HepG2 (cell line): ENCODE measurements around the gene DCST2. TPM values are rescaled to one million over a fixed set of nuclear protein-coding genes. Genes with fewer than 3 reads are reported as not detected.
A peak's percentile ranks its signal among the peaks of the same experiment; 100 is the strongest.

Source experiments
- DRAP1 ChIP-seq: IDR thresholded peaks from 2 replicates; pipeline ENCODE4 v1.6.1; 2016; ENCODE audit warnings: missing genetic modification reagents, missing compliant biosample characterization
- ETV6 ChIP-seq: sonication (generic); formaldehyde crosslinking; conservative IDR thresholded peaks from 2 replicates; pipeline ENCODE4 v1.4.0; 2020; ENCODE audit warnings: missing genetic modification reagents
- RCOR2 ChIP-seq: IDR thresholded peaks from 2 replicates; pipeline ENCODE4 v1.6.1; 2016; ENCODE audit warnings: missing biosample characterization, missing genetic modification reagents
- RFX3 ChIP-seq: IDR thresholded peaks from 2 replicates; pipeline ENCODE4 v1.6.1; 2016; ENCODE audit warnings: missing biosample characterization, missing genetic modification reagents
- ZEB1 ChIP-seq: IDR thresholded peaks from 2 replicates; pipeline ENCODE4 v1.6.1; 2012; ENCODE audit warnings: mild to moderate bottlenecking, low read depth, inconsistent platforms; ENCODE audit not compliant: insufficient replicate concordance
- ZNF121 ChIP-seq: sonication (generic); formaldehyde crosslinking; IDR thresholded peaks from 2 replicates; pipeline ENCODE4 v1.5.0; 2020; ENCODE audit warnings: mild to moderate bottlenecking, missing genetic modification reagents
- ZNF124 ChIP-seq: sonication (generic); formaldehyde crosslinking; IDR thresholded peaks from 2 replicates; pipeline ENCODE4 v1.4.0; 2020; ENCODE audit warnings: missing genetic modification reagents
- ZNF282 ChIP-seq: fragments of 450-650 bp; IDR thresholded peaks from 2 replicates; pipeline ENCODE4 v1.6.1; 2018; ENCODE audit not compliant: partially characterized antibody
- ZNF326 ChIP-seq: sonication (generic); formaldehyde crosslinking; IDR thresholded peaks from 2 replicates; pipeline ENCODE4 v1.4.0; 2020; ENCODE audit warnings: missing genetic modification reagents, borderline replicate concordance
- ZNF354B ChIP-seq: sonication (generic); formaldehyde crosslinking; IDR thresholded peaks from 2 replicates; pipeline ENCODE4 v1.8.0; 2022; ENCODE audit warnings: mild to moderate bottlenecking, missing genetic modification reagents
- ZNF441 ChIP-seq: sonication (generic); formaldehyde crosslinking; IDR thresholded peaks from 2 replicates; pipeline ENCODE4 v1.7.0; 2021; ENCODE audit warnings: missing genetic modification reagents, borderline replicate concordance
- ZNF788 ChIP-seq: sonication (generic); formaldehyde crosslinking; IDR thresholded peaks from 2 replicates; pipeline ENCODE4 v1.5.0; 2020; ENCODE audit warnings: mild to moderate bottlenecking, missing genetic modification reagents, borderline replicate concordance
- polyA plus RNA-seq, 8 experiments: library from polyadenylated mRNA; depleted of rRNA in 3 of 8; stranded (reverse) in 7 of 8; unstranded in 1 of 8; fragments of >200 nt; fragmentation: Illumina TruSeq in 4 of 8; extraction: Trizol in 4 of 8; gene quantifications; 2 replicates each; pipeline versions ENCODE4 v1.2.1 to v1.2.3, GENCODE V29; 2011 to 2016; ENCODE audit warnings: low read depth in 4 of 8, missing spikeins in 1 of 8, mixed read lengths in 1 of 8; ENCODE audit not compliant: insufficient read depth in 1 of 8
- total RNA-seq, 5 experiments: library from RNA; depleted of rRNA; stranded (reverse); fragments of >200 nt; fragmentation: Illumina TruSeq; extraction: Trizol; gene quantifications; 2 replicates each; pipeline ENCODE4 v1.2.3, GENCODE V29; 2016; ENCODE audit warnings: low read depth in 1 of 5
- TF ChIP-seq, protein P1 (sequence below): IDR thresholded peaks from 2 replicates; pipeline ENCODE4 v1.6.1; 2016; ENCODE audit warnings: missing biosample characterization, missing genetic modification reagents, low read depth
- TF ChIP-seq, protein P2 (sequence below): sonication (generic); formaldehyde crosslinking; IDR thresholded peaks from 2 replicates; pipeline ENCODE4 v1.9.0; 2021; ENCODE audit warnings: missing genetic modification reagents, mild to moderate bottlenecking, borderline replicate concordance
- TF ChIP-seq, protein P3 (sequence below): sonication (generic); formaldehyde crosslinking; IDR thresholded peaks from 2 replicates; pipeline ENCODE4 v1.4.0; 2020; ENCODE audit warnings: missing genetic modification reagents, borderline replicate concordance
- TF ChIP-seq, protein P4 (sequence below), 2 experiments: sonication (generic) in 1 of 2; formaldehyde crosslinking in 1 of 2; IDR thresholded peaks; 2 replicates each; pipeline versions ENCODE4 v1.4.0 to v1.6.1; 2016 to 2020; ENCODE audit warnings: borderline replicate concordance in 1 of 2, low read depth in 1 of 2, mild to moderate bottlenecking in 1 of 2, missing genetic modification reagents in 1 of 2

The DCST2 gene
- total and polyA plus RNA-seq, 2 of the 13 experiments (the other 11 are each of a cell fraction or from before 2014, with no cell fraction given) = 0.74 TPM; not detected in 1

DNA sequence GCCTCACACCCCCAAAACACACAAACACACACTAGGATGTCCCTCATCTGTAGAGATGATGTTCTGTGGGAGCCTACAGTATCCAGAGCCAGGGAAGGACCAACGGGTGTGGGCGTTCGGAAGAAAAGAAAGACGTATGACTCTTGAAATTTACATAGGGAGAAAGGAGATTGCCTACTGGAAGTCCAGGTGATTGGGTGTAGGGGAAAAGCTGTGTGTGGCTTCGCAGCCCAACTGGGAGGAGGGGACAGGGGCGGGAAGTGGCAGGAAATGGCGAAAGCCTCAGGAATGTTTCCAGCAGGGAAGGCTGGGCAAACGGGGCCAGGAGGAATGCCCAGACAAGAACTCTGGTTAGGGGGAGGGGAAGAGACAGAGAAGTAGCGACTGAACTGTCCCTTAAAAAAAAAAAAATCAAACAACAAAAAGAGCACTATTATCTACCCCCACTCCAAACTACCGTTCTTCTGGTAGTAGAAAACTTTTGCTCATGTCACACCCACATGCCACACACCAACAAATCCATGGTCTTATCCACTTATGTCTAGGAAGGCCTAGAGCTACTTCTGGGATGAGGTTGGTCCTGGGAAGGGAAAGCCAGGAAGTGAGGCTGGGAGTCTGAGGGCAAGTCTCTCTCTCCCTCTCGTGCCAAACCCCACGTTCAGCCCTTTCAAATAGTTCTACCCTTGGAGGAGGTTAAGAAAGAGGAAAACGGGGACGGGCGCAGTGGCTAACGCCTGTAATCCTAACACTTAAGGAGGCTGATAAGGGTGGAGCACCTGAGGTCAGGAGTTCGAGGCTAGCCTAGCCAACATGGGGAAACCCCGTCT lies 60.9 kb downstream of the DCST2 start (continued):
- TF ChIP-seq ETV6 (CRISPR knock-in tag) (no peak; the same call in 1 of the 2 replicates), ZNF788 (CRISPR knock-in tag) (peak; percentile 50; the same call in 1 of the 2 replicates), ZNF326 (CRISPR knock-in tag) (no peak), RFX3 (CRISPR knock-in tag) (no peak), ZNF124 (CRISPR knock-in tag) (no peak), DRAP1 (CRISPR knock-in tag) (peak; percentile 76), ZNF121 (no peak), ZNF441 (CRISPR knock-in tag) (peak; percentile 28; the same call in 1 of the 2 replicates), ZNF282 (no peak), RCOR2 (no peak; the same call in 1 of the 2 replicates), ZNF354B (no peak), ZEB1 (no peak)
- TF ChIP-seq, protein P1, sequence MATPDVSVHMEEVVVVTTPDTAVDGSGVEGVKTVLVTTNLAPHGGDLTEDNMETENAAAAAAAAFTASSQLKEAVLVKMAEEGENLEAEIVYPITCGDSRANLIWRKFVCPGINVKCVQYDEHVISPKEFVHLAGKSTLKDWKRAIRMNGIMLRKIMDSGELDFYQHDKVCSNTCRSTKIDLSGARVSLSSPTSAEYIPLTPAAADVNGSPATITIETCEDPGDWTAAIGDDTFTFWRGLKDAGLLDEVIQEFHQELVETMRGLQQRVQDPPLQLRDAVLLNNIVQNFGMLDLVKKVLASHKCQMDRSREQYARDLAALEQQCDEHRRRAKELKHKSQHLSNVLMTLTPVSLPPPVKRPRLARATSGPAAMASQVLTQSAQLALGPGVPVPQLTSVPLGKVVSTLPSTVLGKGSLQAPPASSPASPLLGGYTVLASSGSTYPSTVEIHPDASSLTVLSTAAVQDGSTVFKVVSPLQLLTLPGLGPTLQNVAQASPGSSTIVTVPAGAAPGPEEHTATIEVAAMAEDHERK (CRISPR knock-in tag) = no peak
- TF ChIP-seq, protein P2, sequence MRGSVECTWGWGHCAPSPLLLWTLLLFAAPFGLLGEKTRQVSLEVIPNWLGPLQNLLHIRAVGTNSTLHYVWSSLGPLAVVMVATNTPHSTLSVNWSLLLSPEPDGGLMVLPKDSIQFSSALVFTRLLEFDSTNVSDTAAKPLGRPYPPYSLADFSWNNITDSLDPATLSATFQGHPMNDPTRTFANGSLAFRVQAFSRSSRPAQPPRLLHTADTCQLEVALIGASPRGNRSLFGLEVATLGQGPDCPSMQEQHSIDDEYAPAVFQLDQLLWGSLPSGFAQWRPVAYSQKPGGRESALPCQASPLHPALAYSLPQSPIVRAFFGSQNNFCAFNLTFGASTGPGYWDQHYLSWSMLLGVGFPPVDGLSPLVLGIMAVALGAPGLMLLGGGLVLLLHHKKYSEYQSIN (CRISPR knock-in tag) = no peak
- TF ChIP-seq, protein P3, sequence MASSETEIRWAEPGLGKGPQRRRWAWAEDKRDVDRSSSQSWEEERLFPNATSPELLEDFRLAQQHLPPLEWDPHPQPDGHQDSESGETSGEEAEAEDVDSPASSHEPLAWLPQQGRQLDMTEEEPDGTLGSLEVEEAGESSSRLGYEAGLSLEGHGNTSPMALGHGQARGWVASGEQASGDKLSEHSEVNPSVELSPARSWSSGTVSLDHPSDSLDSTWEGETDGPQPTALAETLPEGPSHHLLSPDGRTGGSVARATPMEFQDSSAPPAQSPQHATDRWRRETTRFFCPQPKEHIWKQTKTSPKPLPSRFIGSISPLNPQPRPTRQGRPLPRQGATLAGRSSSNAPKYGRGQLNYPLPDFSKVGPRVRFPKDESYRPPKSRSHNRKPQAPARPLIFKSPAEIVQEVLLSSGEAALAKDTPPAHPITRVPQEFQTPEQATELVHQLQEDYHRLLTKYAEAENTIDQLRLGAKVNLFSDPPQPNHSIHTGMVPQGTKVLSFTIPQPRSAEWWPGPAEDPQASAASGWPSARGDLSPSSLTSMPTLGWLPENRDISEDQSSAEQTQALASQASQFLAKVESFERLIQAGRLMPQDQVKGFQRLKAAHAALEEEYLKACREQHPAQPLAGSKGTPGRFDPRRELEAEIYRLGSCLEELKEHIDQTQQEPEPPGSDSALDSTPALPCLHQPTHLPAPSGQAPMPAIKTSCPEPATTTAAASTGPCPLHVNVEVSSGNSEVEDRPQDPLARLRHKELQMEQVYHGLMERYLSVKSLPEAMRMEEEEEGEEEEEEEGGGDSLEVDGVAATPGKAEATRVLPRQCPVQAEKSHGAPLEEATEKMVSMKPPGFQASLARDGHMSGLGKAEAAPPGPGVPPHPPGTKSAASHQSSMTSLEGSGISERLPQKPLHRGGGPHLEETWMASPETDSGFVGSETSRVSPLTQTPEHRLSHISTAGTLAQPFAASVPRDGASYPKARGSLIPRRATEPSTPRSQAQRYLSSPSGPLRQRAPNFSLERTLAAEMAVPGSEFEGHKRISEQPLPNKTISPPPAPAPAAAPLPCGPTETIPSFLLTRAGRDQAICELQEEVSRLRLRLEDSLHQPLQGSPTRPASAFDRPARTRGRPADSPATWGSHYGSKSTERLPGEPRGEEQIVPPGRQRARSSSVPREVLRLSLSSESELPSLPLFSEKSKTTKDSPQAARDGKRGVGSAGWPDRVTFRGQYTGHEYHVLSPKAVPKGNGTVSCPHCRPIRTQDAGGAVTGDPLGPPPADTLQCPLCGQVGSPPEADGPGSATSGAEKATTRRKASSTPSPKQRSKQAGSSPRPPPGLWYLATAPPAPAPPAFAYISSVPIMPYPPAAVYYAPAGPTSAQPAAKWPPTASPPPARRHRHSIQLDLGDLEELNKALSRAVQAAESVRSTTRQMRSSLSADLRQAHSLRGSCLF (CRISPR knock-in tag) = 0 out of 2 replicates have a peak, but pooled peaks have one; percentile 70
- TF ChIP-seq, protein P4, sequence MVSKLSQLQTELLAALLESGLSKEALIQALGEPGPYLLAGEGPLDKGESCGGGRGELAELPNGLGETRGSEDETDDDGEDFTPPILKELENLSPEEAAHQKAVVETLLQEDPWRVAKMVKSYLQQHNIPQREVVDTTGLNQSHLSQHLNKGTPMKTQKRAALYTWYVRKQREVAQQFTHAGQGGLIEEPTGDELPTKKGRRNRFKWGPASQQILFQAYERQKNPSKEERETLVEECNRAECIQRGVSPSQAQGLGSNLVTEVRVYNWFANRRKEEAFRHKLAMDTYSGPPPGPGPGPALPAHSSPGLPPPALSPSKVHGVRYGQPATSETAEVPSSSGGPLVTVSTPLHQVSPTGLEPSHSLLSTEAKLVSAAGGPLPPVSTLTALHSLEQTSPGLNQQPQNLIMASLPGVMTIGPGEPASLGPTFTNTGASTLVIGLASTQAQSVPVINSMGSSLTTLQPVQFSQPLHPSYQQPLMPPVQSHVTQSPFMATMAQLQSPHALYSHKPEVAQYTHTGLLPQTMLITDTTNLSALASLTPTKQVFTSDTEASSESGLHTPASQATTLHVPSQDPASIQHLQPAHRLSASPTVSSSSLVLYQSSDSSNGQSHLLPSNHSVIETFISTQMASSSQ (IDR thresholded peaks at IDR 0.05; ENCODE audit: low read depth) = no peak
- TF ChIP-seq, protein P4 (CRISPR knock-in tag; IDR thresholded peaks at IDR 0.05; ENCODE audit: borderline replicate concordance) = no peak
